ENCODE measurements around the gene RRP1. TPM values are rescaled to one million over a fixed set of nuclear protein-coding genes. Genes with fewer than 3 reads are reported as not detected.
"Not testable (repeated sequence)": the region's sequence is repeated elsewhere in the genome, so short reads cannot be mapped to it uniquely, and the experiment has no call there.

Gene RRP1
- total RNA-seq, 1 experiment from 2014 or later, result 76.4 TPM

DNA sequence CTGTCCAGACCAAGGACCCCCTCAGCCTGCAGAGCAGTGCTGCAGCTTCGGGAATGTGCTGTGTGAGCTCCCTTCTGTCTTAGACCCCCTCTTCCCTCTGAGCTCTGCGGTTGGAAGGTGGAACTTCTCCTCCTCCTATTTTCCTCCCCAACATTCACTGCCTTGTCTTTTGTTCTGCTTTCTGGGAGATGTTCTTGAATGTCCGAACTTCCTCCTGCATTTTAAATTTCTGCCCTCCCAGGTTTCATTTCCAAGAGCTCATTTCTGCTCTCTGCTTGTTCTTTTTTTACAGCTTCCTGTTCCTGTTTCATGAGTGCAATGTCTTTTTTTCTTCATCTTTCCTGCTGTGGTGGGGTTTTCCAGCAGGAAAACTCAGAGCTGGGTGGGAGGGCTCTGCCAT lies 29.3 kb downstream of the RRP1 start:
- TF ChIP-seq EZH2 (IDR thresholded peaks at IDR 0.05; ENCODE audit: low read length, unreplicated experiment), result no peak
- no peak for TF ChIP-seq EZH2phosphoT487 (IDR thresholded peaks at IDR 0.05; ENCODE audit: borderline replicate concordance, low read length)
- TF ChIP-seq, protein P1, sequence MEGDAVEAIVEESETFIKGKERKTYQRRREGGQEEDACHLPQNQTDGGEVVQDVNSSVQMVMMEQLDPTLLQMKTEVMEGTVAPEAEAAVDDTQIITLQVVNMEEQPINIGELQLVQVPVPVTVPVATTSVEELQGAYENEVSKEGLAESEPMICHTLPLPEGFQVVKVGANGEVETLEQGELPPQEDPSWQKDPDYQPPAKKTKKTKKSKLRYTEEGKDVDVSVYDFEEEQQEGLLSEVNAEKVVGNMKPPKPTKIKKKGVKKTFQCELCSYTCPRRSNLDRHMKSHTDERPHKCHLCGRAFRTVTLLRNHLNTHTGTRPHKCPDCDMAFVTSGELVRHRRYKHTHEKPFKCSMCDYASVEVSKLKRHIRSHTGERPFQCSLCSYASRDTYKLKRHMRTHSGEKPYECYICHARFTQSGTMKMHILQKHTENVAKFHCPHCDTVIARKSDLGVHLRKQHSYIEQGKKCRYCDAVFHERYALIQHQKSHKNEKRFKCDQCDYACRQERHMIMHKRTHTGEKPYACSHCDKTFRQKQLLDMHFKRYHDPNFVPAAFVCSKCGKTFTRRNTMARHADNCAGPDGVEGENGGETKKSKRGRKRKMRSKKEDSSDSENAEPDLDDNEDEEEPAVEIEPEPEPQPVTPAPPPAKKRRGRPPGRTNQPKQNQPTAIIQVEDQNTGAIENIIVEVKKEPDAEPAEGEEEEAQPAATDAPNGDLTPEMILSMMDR (conservative IDR thresholded peaks at IDR 0.05; ENCODE audit: low read depth, low read length), result no peak
- H3F3A ChIP-seq (ENCODE audit: low read length, unreplicated experiment), result no peaks in the 10 kb centered on the region
- no peak overlapping the region for H3K4me2 ChIP-seq (ENCODE audit: low read length)
- POLR2A ChIA-PET (ENCODE audit: unreplicated experiment), result no interaction called here
- H3K27ac ChIP-seq (ENCODE audit: low read length), result no peak overlapping the region
- no peak overlapping the region for H3K4me3 ChIP-seq (ENCODE audit: low read length)
- no peaks in the 10 kb centered on the region for H3K27me3 ChIP-seq (ENCODE audit: low read length)
- CTCF ChIA-PET, result interaction anchor here (0.6 kb wide), 3 partner anchors 11 to 74 kb away, joined by 3 to 10 read pairs (median 3); no protein-coding TSS in a partner anchor
- H3K9ac ChIP-seq (ENCODE audit: low read length), result no peak overlapping the region
- peaks cover 13% of the 10 kb centered on the region for H3K4me1 ChIP-seq (ENCODE audit: insufficient read depth, low read length)
- no peaks in the 10 kb centered on the region for H3K79me2 ChIP-seq (ENCODE audit: low read length)
- no peaks in the 10 kb centered on the region for H3K9me3 ChIP-seq (ENCODE audit: low read length)
- no peaks in the 10 kb centered on the region for H4K20me1 ChIP-seq (ENCODE audit: low read length)
- no peaks in the 10 kb centered on the region for H3K36me3 ChIP-seq (ENCODE audit: low read depth, low read length)
- BruUV-seq (replicated peaks), result no TSS peak
- ATAC-seq, result no peak
- no peak overlapping the region for H2AFZ ChIP-seq (ENCODE audit: low read length)
- DNase-seq, result no peak
- intact Hi-C loops (cut with micrococcal nuclease), result no loop called here
- no peaks in the 10 kb centered on the region for H3K9me2 ChIP-seq (replicated peaks; ENCODE audit: low read length)

DNA sequence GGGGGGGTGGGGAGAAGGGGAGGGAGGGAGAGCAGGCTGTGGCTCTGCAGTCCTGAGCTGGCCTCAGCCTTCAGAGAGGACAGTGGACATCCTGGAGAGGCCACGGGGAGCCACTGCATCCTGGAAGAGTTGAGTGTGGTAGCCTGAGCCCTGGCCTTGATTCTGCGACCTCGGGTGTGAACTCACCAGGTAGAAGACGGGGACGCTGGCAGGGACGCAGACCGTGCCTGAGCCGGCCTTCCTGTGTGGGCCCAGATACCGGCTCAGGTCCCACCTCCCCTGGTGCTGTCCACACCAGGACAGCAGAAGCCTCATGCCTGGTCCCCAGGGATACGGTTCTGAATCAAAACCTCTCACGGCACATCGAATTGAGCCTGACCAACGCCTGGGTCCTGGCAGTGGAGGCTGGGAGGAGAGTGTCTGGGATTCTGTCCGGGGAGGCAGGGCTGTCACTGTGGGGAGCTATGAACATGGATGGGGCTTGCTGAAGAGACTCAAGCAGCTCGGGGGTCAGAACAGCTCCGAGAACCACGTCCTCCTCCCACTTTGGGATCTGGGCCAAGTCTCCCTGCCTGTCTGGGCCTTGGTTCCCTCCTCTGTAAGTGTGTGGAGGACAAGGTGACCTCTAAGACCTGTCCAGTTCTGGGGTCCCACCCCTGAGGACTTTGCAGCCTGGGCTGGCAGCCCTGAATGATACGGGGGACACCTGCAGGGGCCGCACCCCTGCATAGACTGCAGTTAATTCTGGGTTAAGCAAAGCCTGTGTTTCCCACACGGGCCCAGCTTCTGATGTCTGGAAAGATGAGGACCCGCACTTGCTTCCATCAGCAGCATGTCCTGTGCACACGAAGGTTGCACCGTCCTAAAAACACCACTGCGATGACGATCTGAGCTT lies 30.4 kb downstream of the RRP1 start:
- ChIA-PET CTCF (no interaction called here), POLR2A (ENCODE audit: unreplicated experiment) (no interaction called here)
- no peaks in the 10 kb centered on the region for H3K36me3 ChIP-seq (ENCODE audit: low read depth, low read length)
- DNase-seq (no peak), ATAC-seq (no peak)
- H2AFZ ChIP-seq (ENCODE audit: low read length), result no peak overlapping the region
- no peaks in the 10 kb centered on the region for H3K27me3 ChIP-seq (ENCODE audit: low read length)
- no peak overlapping the region for H3K9ac ChIP-seq (ENCODE audit: low read length)
- no peak overlapping the region for H3K4me3 ChIP-seq (ENCODE audit: low read length)
- no peaks in the 10 kb centered on the region for H3K9me2 ChIP-seq (replicated peaks; ENCODE audit: low read length)
- no peak overlapping the region for H3K4me2 ChIP-seq (ENCODE audit: low read length)
- peaks cover 9% of the 10 kb centered on the region for H3K4me1 ChIP-seq (ENCODE audit: insufficient read depth, low read length)
- no peak overlapping the region for H3K27ac ChIP-seq (ENCODE audit: low read length)
- H3F3A ChIP-seq (ENCODE audit: low read length, unreplicated experiment), result no peaks in the 10 kb centered on the region
- H3K9me3 ChIP-seq (ENCODE audit: low read length), result no peaks in the 10 kb centered on the region
- no TSS peak for BruUV-seq (replicated peaks)
- no peak for TF ChIP-seq EZH2phosphoT487 (IDR thresholded peaks at IDR 0.05; ENCODE audit: borderline replicate concordance, low read length)
- TF ChIP-seq, protein P1 (conservative IDR thresholded peaks at IDR 0.05; ENCODE audit: low read depth, low read length), result no peak
- TF ChIP-seq EZH2 (IDR thresholded peaks at IDR 0.05; ENCODE audit: low read length, unreplicated experiment), result no peak
- intact Hi-C loops (cut with micrococcal nuclease), result no loop called here
- no peaks in the 10 kb centered on the region for H3K79me2 ChIP-seq (ENCODE audit: low read length)
- no peaks in the 10 kb centered on the region for H4K20me1 ChIP-seq (ENCODE audit: low read length)

- no peak overlapping the region for H3K4me2 ChIP-seq (ENCODE audit: low read length)
- intact Hi-C loops (cut with micrococcal nuclease), result no loop called here
- no peak overlapping the region for H2AFZ ChIP-seq (ENCODE audit: low read length)
- H3K4me3 ChIP-seq (ENCODE audit: low read length), result no peak overlapping the region
- no peaks in the 10 kb centered on the region for H4K20me1 ChIP-seq (ENCODE audit: low read length)
- TF ChIP-seq EZH2phosphoT487 (IDR thresholded peaks at IDR 0.05; ENCODE audit: borderline replicate concordance, low read length), result no peak
- TF ChIP-seq EZH2 (IDR thresholded peaks at IDR 0.05; ENCODE audit: low read length, unreplicated experiment), result no peak
- TF ChIP-seq, protein P1 (conservative IDR thresholded peaks at IDR 0.05; ENCODE audit: low read depth, low read length), result no peak
- ChIA-PET POLR2A (ENCODE audit: unreplicated experiment) (no interaction called here), CTCF (no interaction called here)
- no peak overlapping the region for H3K27ac ChIP-seq (ENCODE audit: low read length)
- H3K4me1 ChIP-seq (ENCODE audit: insufficient read depth, low read length), result peaks cover 5% of the 10 kb centered on the region; the same call in 1 of the 2 replicates
- H3K9ac ChIP-seq (ENCODE audit: low read length), result no peak overlapping the region
- ATAC-seq (no peak), DNase-seq (no peak)
- no TSS peak for BruUV-seq (replicated peaks)
- H3F3A ChIP-seq (ENCODE audit: low read length, unreplicated experiment), result no peaks in the 10 kb centered on the region
- H3K9me2 ChIP-seq (replicated peaks; ENCODE audit: low read length), result no peaks in the 10 kb centered on the region
- H3K36me3 ChIP-seq (ENCODE audit: low read depth, low read length), result no peaks in the 10 kb centered on the region
- H3K9me3 ChIP-seq (ENCODE audit: low read length), result no peaks in the 10 kb centered on the region
- no peaks in the 10 kb centered on the region for H3K79me2 ChIP-seq (ENCODE audit: low read length)
- no peaks in the 10 kb centered on the region for H3K27me3 ChIP-seq (ENCODE audit: low read length)
Measured at GRCh38 chr21:43820466-43820865, 31.1 kb downstream of the RRP1 start.

DNA sequence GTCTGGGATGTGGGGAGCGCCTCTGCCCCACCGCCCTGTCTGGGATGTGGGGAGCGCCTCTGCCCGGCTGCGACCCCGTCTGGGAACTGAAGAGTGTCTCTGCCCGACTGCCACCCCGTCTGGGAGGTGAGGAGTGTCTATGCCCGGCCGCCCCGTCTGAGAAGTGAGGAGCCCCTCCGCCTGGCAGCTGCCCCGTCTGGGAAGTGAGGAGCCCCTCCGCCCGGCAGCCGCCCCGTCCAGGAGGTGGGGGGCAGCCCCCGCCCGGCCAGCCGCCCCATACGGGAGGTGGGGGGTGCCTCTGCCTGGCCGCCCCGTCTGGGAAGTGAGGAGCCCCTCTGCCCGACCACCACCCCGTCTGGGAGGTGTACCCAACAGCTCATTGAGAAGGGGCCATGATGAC lies 32.8 kb downstream of the RRP1 start:
- H3K79me2 ChIP-seq (ENCODE audit: low read length); H2AFZ ChIP-seq (ENCODE audit: low read length); H3K9ac ChIP-seq (ENCODE audit: low read length); H3K9me2 ChIP-seq (replicated peaks; ENCODE audit: low read length); intact Hi-C loops (cut with micrococcal nuclease); ATAC-seq; H3K27me3 ChIP-seq (ENCODE audit: low read length); H3F3A ChIP-seq (ENCODE audit: low read length, unreplicated experiment); H3K36me3 ChIP-seq (ENCODE audit: low read depth, low read length); H3K4me2 ChIP-seq (ENCODE audit: low read length); POLR2A ChIA-PET (ENCODE audit: unreplicated experiment); BruUV-seq (replicated peaks); H4K20me1 ChIP-seq (ENCODE audit: low read length); H3K4me3 ChIP-seq (ENCODE audit: low read length); H3K27ac ChIP-seq (ENCODE audit: low read length); CTCF ChIA-PET; H3K4me1 ChIP-seq (ENCODE audit: insufficient read depth, low read length); H3K9me3 ChIP-seq (ENCODE audit: low read length); DNase-seq: not testable (repeated sequence)
